Smooth muscle cell (in vitro differentiated cells): Measurements from ENCODE around the gene CRYL1. TPM values are rescaled to one million over a fixed set of nuclear protein-coding genes. Genes with fewer than 3 reads are reported as not detected.

Experiments
- DNase-seq: peaks from one replicate; lab custom pipeline; 2025; ENCODE audit not compliant: unreplicated experiment; lab: John Stamatoyannopoulos, UW
- H2AFZ ChIP-seq: fragments of 200-600 bp; sonication (generic); 2 replicates; pipeline ENCODE4 v1.6.0; 2016; ENCODE audit warnings: antibody characterized with exemption, low read depth, mild to moderate bottlenecking
- H3F3A ChIP-seq: fragments of 200-600 bp; sonication (generic); 2 replicates; pipeline ENCODE4 v1.6.0; 2017; ENCODE audit warnings: antibody characterized with exemption, low read depth
- H3K27ac ChIP-seq: fragments of 200-600 bp; sonication (generic); 2 replicates; pipeline ENCODE4 v1.5.1; 2016; ENCODE audit warnings: low read depth, mild to moderate bottlenecking
- H3K27me3 ChIP-seq: fragments of 200-600 bp; sonication (generic); 2 replicates; pipeline ENCODE4 v1.6.1; 2016; ENCODE audit warnings: low read depth, mild to moderate bottlenecking
- H3K36me3 ChIP-seq: fragments of 200-600 bp; sonication (generic); 2 replicates; pipeline ENCODE4 v1.5.1; 2016; ENCODE audit warnings: low read depth
- H3K4me1 ChIP-seq: fragments of 200-600 bp; sonication (generic); 2 replicates; pipeline ENCODE4 v1.5.1; 2016; ENCODE audit warnings: low read depth
- H3K4me2 ChIP-seq: fragments of 200-600 bp; sonication (generic); 2 replicates; pipeline ENCODE4 v1.6.0; 2016; ENCODE audit warnings: mild to moderate bottlenecking
- H3K4me3 ChIP-seq: fragments of 200-600 bp; sonication (generic); 2 replicates; pipeline ENCODE4 v1.5.1; 2016; ENCODE audit warnings: mild to moderate bottlenecking
- H3K79me2 ChIP-seq: fragments of 200-600 bp; sonication (generic); 2 replicates; pipeline ENCODE4 v1.6.0; 2016; ENCODE audit warnings: low read depth, mild to moderate bottlenecking
- H3K9ac ChIP-seq: fragments of 200-600 bp; sonication (generic); 2 replicates; pipeline ENCODE4 v1.6.0; 2016; ENCODE audit warnings: low read depth
- H3K9me3 ChIP-seq: fragments of 200-600 bp; sonication (generic); replicated peaks from 2 replicates; pipeline ENCODE4 v1.5.1; 2016; ENCODE audit warnings: low read depth
- H4K20me1 ChIP-seq: fragments of 200-600 bp; sonication (generic); 2 replicates; pipeline ENCODE4 v1.6.0; 2016; ENCODE audit warnings: low read depth
- WGBS: methylation state at CpG from one replicate; pipeline ENCODE4 v1.1.7; 2016; ENCODE audit warnings: low lambda C conversion rate; 5-methylcytosine and 5-hydroxymethylcytosine counted together
- microRNA-seq: library from miRNA; unstranded; fragments of <30 nt; microRNA quantifications from one replicate; pipeline ENCODE4, GENCODE V29; 2016; ENCODE audit warnings: borderline number of aligned reads
- polyA plus RNA-seq: library from polyadenylated mRNA; unstranded; fragments of >200 nt; fragmentation: Nextera tagmentation; extraction: Ambion mirVana; gene quantifications from 2 replicates; pipeline ENCODE4 v1.2.1, GENCODE V29; 2016
- small RNA-seq: library from RNA; depleted of rRNA; stranded (forward); fragments of <200 nt; gene quantifications from one replicate; pipeline ENCODE3, GENCODE V24; 2014
- total RNA-seq: library from RNA; depleted of rRNA; stranded (reverse); fragments of >200 nt; gene quantifications from 2 replicates; pipeline ENCODE4 v1.2.3, GENCODE V29; 2014
- TF ChIP-seq, protein P1 (sequence below): fragments of 200-600 bp; sonication (generic); IDR thresholded peaks from 2 replicates; pipeline ENCODE4 v1.5.1; 2017; ENCODE audit warnings: borderline replicate concordance, mild to moderate bottlenecking, antibody characterized with exemption; ENCODE audit not compliant: insufficient read depth, poor library complexity, severe bottlenecking

Gene CRYL1
- total and polyA plus RNA-seq, 2 experiments from 2014 or later = 6.5 to 12.4 TPM

DNA sequence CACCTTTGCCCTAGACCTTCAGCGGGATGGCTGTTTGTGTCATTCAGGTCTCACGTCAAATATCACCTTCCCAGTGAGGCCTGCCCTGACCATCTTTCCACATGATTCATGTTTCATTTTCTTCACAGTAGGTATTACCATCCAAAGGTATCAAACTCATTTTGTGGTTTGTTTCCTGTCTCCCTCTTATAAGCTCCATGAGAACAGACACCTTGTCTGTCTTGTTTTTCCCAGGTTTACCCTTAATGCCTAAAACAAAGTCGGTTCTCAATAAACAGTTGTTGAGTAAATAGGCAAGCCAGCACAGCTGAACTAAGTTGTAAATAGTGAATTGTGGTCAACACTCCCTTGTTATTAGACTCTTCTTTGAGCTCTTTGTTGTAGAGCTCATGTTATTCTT is 170.9 kb downstream of the CRYL1 start:
- TF ChIP-seq, protein P1, sequence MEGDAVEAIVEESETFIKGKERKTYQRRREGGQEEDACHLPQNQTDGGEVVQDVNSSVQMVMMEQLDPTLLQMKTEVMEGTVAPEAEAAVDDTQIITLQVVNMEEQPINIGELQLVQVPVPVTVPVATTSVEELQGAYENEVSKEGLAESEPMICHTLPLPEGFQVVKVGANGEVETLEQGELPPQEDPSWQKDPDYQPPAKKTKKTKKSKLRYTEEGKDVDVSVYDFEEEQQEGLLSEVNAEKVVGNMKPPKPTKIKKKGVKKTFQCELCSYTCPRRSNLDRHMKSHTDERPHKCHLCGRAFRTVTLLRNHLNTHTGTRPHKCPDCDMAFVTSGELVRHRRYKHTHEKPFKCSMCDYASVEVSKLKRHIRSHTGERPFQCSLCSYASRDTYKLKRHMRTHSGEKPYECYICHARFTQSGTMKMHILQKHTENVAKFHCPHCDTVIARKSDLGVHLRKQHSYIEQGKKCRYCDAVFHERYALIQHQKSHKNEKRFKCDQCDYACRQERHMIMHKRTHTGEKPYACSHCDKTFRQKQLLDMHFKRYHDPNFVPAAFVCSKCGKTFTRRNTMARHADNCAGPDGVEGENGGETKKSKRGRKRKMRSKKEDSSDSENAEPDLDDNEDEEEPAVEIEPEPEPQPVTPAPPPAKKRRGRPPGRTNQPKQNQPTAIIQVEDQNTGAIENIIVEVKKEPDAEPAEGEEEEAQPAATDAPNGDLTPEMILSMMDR = no peak
- WGBS = 73% methylated on average over 3 of the region's 3 CpGs
- Histone ChIP-seq H3K36me3 (no peaks in the 10 kb centered on the region), H3K4me3 (no peak overlapping the region), H3K9ac (no peak overlapping the region), H3K27me3 (no peaks in the 10 kb centered on the region), H3K4me1 (peaks cover 4% of the 10 kb centered on the region), H3K4me2 (no peak overlapping the region), H4K20me1 (no peaks in the 10 kb centered on the region), H3K79me2 (no peaks in the 10 kb centered on the region), H3F3A (peaks cover 2% of the 10 kb centered on the region), H3K9me3 (no peaks in the 10 kb centered on the region), H2AFZ (no peak overlapping the region), H3K27ac (no peak overlapping the region)
- no peak for DNase-seq

DNA sequence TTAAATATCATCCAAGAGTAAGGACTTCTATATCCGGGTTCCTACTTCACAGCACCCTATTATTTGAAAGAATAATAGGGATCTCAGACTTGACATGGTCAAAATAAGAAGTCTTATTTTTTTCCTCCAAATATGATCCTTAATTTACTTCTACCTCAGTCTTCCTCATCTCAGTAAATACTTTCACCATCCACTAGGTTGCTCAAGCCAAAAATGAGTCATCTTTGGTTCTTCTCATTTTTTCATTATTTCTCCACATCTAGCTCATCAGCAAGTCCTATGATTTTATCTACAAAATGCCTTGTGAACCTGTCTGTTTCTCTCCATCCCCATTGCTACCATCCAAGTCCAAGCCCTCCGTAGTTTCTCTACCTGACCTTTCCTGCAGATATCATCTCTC is 171.7 kb downstream of the CRYL1 start:
- H3K4me1 ChIP-seq = peaks cover 6% of the 10 kb centered on the region
- no peaks in the 10 kb centered on the region for H3K79me2 ChIP-seq
- H3K4me3 ChIP-seq = no peak overlapping the region
- TF ChIP-seq, protein P1 = peak; percentile 8
- no peaks in the 10 kb centered on the region for H4K20me1 ChIP-seq
- no peak for DNase-seq
- no peaks in the 10 kb centered on the region for H3K27me3 ChIP-seq
- H3K4me2 ChIP-seq = no peak overlapping the region
- H3F3A ChIP-seq = no peaks in the 10 kb centered on the region
- no peaks in the 10 kb centered on the region for H3K36me3 ChIP-seq
- WGBS = 86% methylated on average over 2 of the region's 2 CpGs
- H3K9ac ChIP-seq = no peak overlapping the region
- H3K9me3 ChIP-seq = no peaks in the 10 kb centered on the region
- H2AFZ ChIP-seq = no peak overlapping the region
- H3K27ac ChIP-seq = no peak overlapping the region

Small RNA genes within 50 kb of the gene (microRNA-seq; reads per million reads assigned to microRNA genes)
- gene MIR4499 = not detected

Small RNA genes within 50 kb of the gene (small RNA-seq; reads per million reads assigned to genes)
- gene MIR4499 = not detected

Other genes with a start within 250 kb of the CRYL1 start
- gene IFT88, start 41.3 kb upstream of the CRYL1 start, total RNA-seq = 13.4 and 16.7 TPM in 2 replicates
- gene IFT88, start 41.3 kb upstream of the CRYL1 start, polyA plus RNA-seq = 9.0 TPM in 2 replicates
- gene IL17D, start 177.8 kb upstream of the CRYL1 start, total RNA-seq = 2.4 and 4.1 TPM in 2 replicates
- 6.5 and 7.0 TPM in 2 replicates for gene IL17D, start 177.8 kb upstream of the CRYL1 start, polyA plus RNA-seq
- gene EEF1AKMT1, start 248.1 kb upstream of the CRYL1 start, total RNA-seq = 7.4 and 17.3 TPM in 2 replicates
- gene EEF1AKMT1, start 248.1 kb upstream of the CRYL1 start, polyA plus RNA-seq = 14.6 and 15.0 TPM in 2 replicates